Muscle of arm (tissue), 12 donors: ENCODE data around the gene SERPING1. TPM values are rescaled to one million over a fixed set of nuclear protein-coding genes. Genes with fewer than 3 reads are reported as not detected.
A peak's percentile ranks its signal among the peaks of the same experiment; 100 is the strongest.
"Not testable (repeated sequence)": the region's sequence is repeated elsewhere in the genome, so short reads cannot be mapped to it uniquely, and the experiment has no call there.

Experiments used
- DNase-seq: peaks from one replicate; pipeline ENCODE4 v3.0.0-alpha.2; 2013
- polyA plus RNA-seq, 12 donors: library from polyadenylated mRNA; unstranded; fragments of 120-200 nt; gene quantifications; one replicate each; pipeline ENCODE4 v1.2.1, GENCODE V29; 2013; ENCODE audit not compliant: insufficient read length in 12 of 12

The SERPING1 gene
- polyA plus RNA-seq, 12 donors = 74.1 to 187 (median 90.7) TPM; not detected in 1

GRCh38 chr11:57649826-57650738 is 52.6 kb downstream of the SERPING1 start, which contains the start of gene YPEL4:
Gene YPEL4 (minus strand): TSS chr11:57649912. CDS start chr11:57647107, 2,805 bp downstream.
- DNase-seq = no peak

- DNase-seq = no peak
Observed at GRCh38 chr11:57650739-57651090, 53.2 kb downstream of the SERPING1 start.

GRCh38 chr11:57651408-57651807 is 53.9 kb downstream of the SERPING1 start:
- no peak for DNase-seq

- DNase-seq = not testable (repeated sequence)
Observed at GRCh38 chr11:57652230-57652629, 54.7 kb downstream of the SERPING1 start.

GRCh38 chr11:57652662-57653061 is 55.2 kb downstream of the SERPING1 start:
- no peak for DNase-seq

GRCh38 chr11:57653163-57653562 is 55.7 kb downstream of the SERPING1 start:
- DNase-seq = no peak

GRCh38 chr11:57656885-57657193 is 59.4 kb downstream of the SERPING1 start:
- no peak for DNase-seq

GRCh38 chr11:57657194-57658022 is 59.9 kb downstream of the SERPING1 start, which contains the start of gene CLP1:
Gene CLP1 (plus strand): TSS chr11:57657762. CDS start chr11:57659477, 1,715 bp downstream.
- peak; percentile 100 for DNase-seq

- no peak for DNase-seq
Observed at GRCh38 chr11:57658023-57658361, 60.5 kb downstream of the SERPING1 start.

GRCh38 chr11:57659669-57660068 is 62.2 kb downstream of the SERPING1 start:
- no peak for DNase-seq

GRCh38 chr11:57662893-57663292 is 65.4 kb downstream of the SERPING1 start:
- DNase-seq = no peak

- DNase-seq = no peak
Observed at GRCh38 chr11:57663975-57664374, 66.5 kb downstream of the SERPING1 start.

Other genes starting within 250 kb of the SERPING1 start
- gene PRG3, start 216.5 kb upstream of the SERPING1 start, polyA plus RNA-seq = 1 to 10 TPM in 1 of 12 donors, under 1 TPM in 5, not detected in 6; 0.28 to 5.8 (median 0.49) TPM
- 10 to 100 TPM in 1 of 12 donors, 1 to 10 TPM in 3, under 1 TPM in 6, not detected in 2; 0.17 to 11.9 (median 0.43) TPM for gene PRG2, start 207.0 kb upstream of the SERPING1 start, polyA plus RNA-seq
- 10 to 100 TPM in 11 of 12 donors, not detected in 1; 24.6 to 45.1 (median 28.1) TPM for gene SLC43A3, start 170.6 kb upstream of the SERPING1 start, polyA plus RNA-seq
- gene RTN4RL2, start 137.2 kb upstream of the SERPING1 start, polyA plus RNA-seq = 10 to 100 TPM in 10 of 12 donors, 1 to 10 TPM in 1, not detected in 1; 9.0 to 43.3 (median 24.2) TPM
- 10 to 100 TPM in 6 of 12 donors, 1 to 10 TPM in 5, not detected in 1; 6.7 to 27.7 (median 11.8) TPM for gene SLC43A1, start 82.0 kb upstream of the SERPING1 start, polyA plus RNA-seq
- gene TIMM10, start 66.9 kb upstream of the SERPING1 start, polyA plus RNA-seq = 10 to 100 TPM in 11 of 12 donors, not detected in 1; 25.3 to 71.9 (median 38.1) TPM
- 100 to 1,000 TPM in 11 of 12 donors, 10 to 100 TPM in 1; 63.6 to 366 (median 189) TPM for gene SMTNL1, start 60.1 kb upstream of the SERPING1 start, polyA plus RNA-seq
- 10 to 100 TPM in 11 of 12 donors, not detected in 1; 18.6 to 30.6 (median 24.4) TPM for gene UBE2L6, start 30.0 kb upstream of the SERPING1 start, polyA plus RNA-seq
- 1 to 10 TPM in 9 of 12 donors, under 1 TPM in 2, not detected in 1; 0.85 to 3.8 (median 1.7) TPM for gene YPEL4, start 52.2 kb downstream of the SERPING1 start, polyA plus RNA-seq
- gene CLP1, start 60.1 kb downstream of the SERPING1 start, polyA plus RNA-seq = 10 to 100 TPM in 5 of 12 donors, 1 to 10 TPM in 6, not detected in 1; 7.8 to 17.7 (median 9.8) TPM
- gene ZDHHC5, start 70.4 kb downstream of the SERPING1 start, polyA plus RNA-seq = 10 to 100 TPM in 11 of 12 donors, not detected in 1; 26.4 to 41.8 (median 31.3) TPM
- 10 to 100 TPM in 11 of 12 donors, not detected in 1; 10.5 to 22.6 (median 12.8) TPM for gene MED19, start 114.5 kb downstream of the SERPING1 start, polyA plus RNA-seq
- 10 to 100 TPM in 11 of 12 donors, not detected in 1; 45.9 to 77.3 (median 59.3) TPM for gene TMX2, start 114.9 kb downstream of the SERPING1 start, polyA plus RNA-seq
- 10 to 100 TPM in 11 of 12 donors, not detected in 1; 47.2 to 87.4 (median 69.6) TPM for gene SELENOH, start 143.8 kb downstream of the SERPING1 start, polyA plus RNA-seq
- gene BTBD18, start 154.1 kb downstream of the SERPING1 start, polyA plus RNA-seq = under 1 TPM in 9 of 12 donors, not detected in 3; 0.07 to 0.30 (median 0.13) TPM
- 100 to 1,000 TPM; 112 to 846 (median 143) TPM for gene CTNND1, start 164.1 kb downstream of the SERPING1 start, polyA plus RNA-seq